HG03342 (cell line): Measurements from ENCODE around the gene LUC7L.
"Not testable (repeated sequence)": the region's sequence is repeated elsewhere in the genome, so short reads cannot be mapped to it uniquely, and the experiment has no call there.

Experiments used
- ATAC-seq: cut with Tn5 transposase; IDR thresholded peaks from one replicate; pipeline ENCODE4 v1.9.1; 2021; ENCODE audit warnings: mild to moderate bottlenecking, moderate library complexity; ENCODE audit not compliant: unreplicated experiment

Gene LUC7L

GRCh38 chr16:263944-264343, 34.7 kb upstream of the LUC7L start:
- no peak for ATAC-seq

GRCh38 chr16:263182-263774, 34.0 kb upstream of the LUC7L start:
- ATAC-seq, result no peak

- no peak for ATAC-seq
Observed at GRCh38 chr16:262121-262745, 33.0 kb upstream of the LUC7L start.

- no peak for ATAC-seq
Observed at GRCh38 chr16:261031-261691, 31.9 kb upstream of the LUC7L start.

- ATAC-seq, result no peak
Observed at GRCh38 chr16:260326-260725, 31.1 kb upstream of the LUC7L start.

GRCh38 chr16:259814-260253, 30.6 kb upstream of the LUC7L start:
- no peak for ATAC-seq

GRCh38 chr16:259226-259625, 30.0 kb upstream of the LUC7L start:
- ATAC-seq, result no peak

GRCh38 chr16:258091-258490, 28.8 kb upstream of the LUC7L start:
- not testable (repeated sequence) for ATAC-seq

- ATAC-seq, result no peak
Observed at GRCh38 chr16:255183-255582, 25.9 kb upstream of the LUC7L start.

- no peak for ATAC-seq
Observed at GRCh38 chr16:254461-254860, 25.2 kb upstream of the LUC7L start.

GRCh38 chr16:253833-254232, 24.6 kb upstream of the LUC7L start:
- ATAC-seq, result no peak

- ATAC-seq, result no peak
Observed at GRCh38 chr16:252366-253337, 23.4 kb upstream of the LUC7L start.

- no peak for ATAC-seq
Observed at GRCh38 chr16:249431-249830, 20.2 kb upstream of the LUC7L start.

GRCh38 chr16:247027-247426, 17.8 kb upstream of the LUC7L start:
- ATAC-seq, result no peak

- no peak for ATAC-seq
Observed at GRCh38 chr16:245105-245504, 15.9 kb upstream of the LUC7L start.

- no peak for ATAC-seq
Observed at GRCh38 chr16:243348-243747, 14.1 kb upstream of the LUC7L start.

GRCh38 chr16:242281-242680, 13.0 kb upstream of the LUC7L start:
- no peak for ATAC-seq

GRCh38 chr16:240559-240958, 11.3 kb upstream of the LUC7L start:
- ATAC-seq, result no peak

- no peak for ATAC-seq
Observed at GRCh38 chr16:239948-240277, 10.7 kb upstream of the LUC7L start.

- ATAC-seq, result peak; percentile 77
Observed at GRCh38 chr16:234468-235305, 5.4 kb upstream of the LUC7L start, which contains the start of gene FAM234A. Gene FAM234A (plus strand): TSS chr16:234821. CDS start chr16:254414, 19,593 bp downstream.
